Ramos (cell line): ENCODE measurements around the gene GBF1.

Experiments used
- in situ Hi-C: fragments of 300-500 bp; cut with MboI; formaldehyde crosslinking; loops from one replicate; pipeline ENCODE4 v1.14.3; 2022; ENCODE audit warnings: low sequenced_read_pairs; ENCODE audit not compliant: unreplicated experiment

Gene GBF1

DNA sequence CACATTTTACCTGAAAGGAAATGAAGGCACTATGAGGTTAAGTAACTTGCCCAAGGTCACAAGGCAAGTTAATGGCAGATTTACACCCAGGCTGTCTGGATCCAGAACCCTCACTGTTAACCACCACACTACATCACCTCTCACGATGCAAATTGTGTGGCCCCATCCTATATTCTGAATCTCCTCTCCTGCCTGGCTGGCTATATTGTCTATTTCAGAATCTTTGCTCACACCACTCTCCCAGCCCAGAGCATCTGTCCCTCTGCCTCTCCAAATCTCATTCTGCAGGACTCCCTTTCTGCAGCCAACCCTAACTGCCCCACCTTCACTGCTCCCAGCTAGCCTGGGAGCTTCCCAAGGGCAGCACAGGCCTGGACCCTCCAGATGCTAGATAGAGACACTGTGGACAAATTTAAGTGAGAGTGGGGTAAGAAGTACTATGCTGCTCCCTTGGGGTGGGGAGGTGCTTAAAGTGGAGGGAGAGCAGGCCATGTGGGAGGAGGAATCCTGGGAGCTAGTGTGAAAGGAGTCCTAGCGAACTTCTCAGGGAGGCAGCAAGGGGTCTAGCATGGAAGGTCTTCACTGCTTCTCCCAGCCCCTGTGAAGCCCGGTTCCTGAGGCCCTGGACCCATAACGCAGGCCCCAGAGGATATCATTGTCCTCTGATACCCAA lies 186.3 kb downstream of the GBF1 start:
- in situ Hi-C loops = no loop called here
